ENCODE results near the gene ZSWIM5. TPM values are rescaled to one million over a fixed set of nuclear protein-coding genes. Genes with fewer than 3 reads are reported as not detected.
"Not testable (repeated sequence)": the region's sequence is repeated elsewhere in the genome, so short reads cannot be mapped to it uniquely, and the experiment has no call there.

ZSWIM5 gene
- polyA plus RNA-seq, 4 donors, result 3.8 to 8.1 (median 4.3) TPM

GRCh38 chr1:45191418-45191783 lies 15.0 kb downstream of the ZSWIM5 start:
- H3K4me3 ChIP-seq (ENCODE audit: low read depth in 1 of 3, low read length in 3 of 3), result no peak overlapping the region
- H3K9me3 ChIP-seq (ENCODE audit: control insufficient read depth in 2 of 2, insufficient read depth in 1 of 2, low read depth in 1 of 2, low read length in 1 of 2), result no peaks in the 10 kb centered on the region
- no peaks in the 10 kb centered on the region for H3K36me3 ChIP-seq (ENCODE audit: control insufficient read depth in 3 of 3, insufficient read depth in 2 of 3, low read depth in 1 of 3, low read length in 3 of 3)
- FAIRE-seq, result no peak
- no peaks in the 10 kb centered on the region for H3K27me3 ChIP-seq (ENCODE audit: control insufficient read depth in 3 of 3, insufficient read depth in 3 of 3, low read length in 3 of 3)
- WGBS, 3 donors, result 85 to 92% (median 86%) methylated on average over 4 of the region's 4 CpGs
- no peak overlapping the region for H3K27ac ChIP-seq (ENCODE audit: low read depth in 1 of 3, low read length in 2 of 3)
- H3K4me1 ChIP-seq (ENCODE audit: control insufficient read depth in 3 of 3, insufficient read depth in 2 of 3, low read depth in 1 of 3, low read length in 2 of 3), result no peaks in the 10 kb centered on the region
- DNase-seq, result no peak

DNA sequence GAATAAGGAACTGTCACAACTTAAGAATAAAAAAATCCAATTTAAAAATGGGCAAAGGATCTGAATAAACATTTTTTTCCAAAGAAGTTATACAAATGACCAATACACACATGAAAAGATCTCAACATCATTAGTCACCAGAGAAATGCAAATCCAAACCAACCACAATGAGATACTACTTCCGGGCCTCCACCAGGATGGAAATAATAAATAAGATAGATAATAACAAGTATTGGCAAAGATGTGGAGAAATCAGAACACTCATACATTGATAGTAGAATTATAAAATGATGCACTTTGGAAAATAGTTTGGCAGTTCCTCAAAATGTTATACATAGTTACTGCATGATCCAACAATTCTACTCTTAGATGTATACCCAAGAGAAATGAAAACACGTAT lies 18.7 kb downstream of the ZSWIM5 start:
- Histone ChIP-seq H3K27me3 (ENCODE audit: control insufficient read depth in 3 of 3, insufficient read depth in 3 of 3, low read length in 3 of 3) (no peaks in the 10 kb centered on the region), H3K27ac (ENCODE audit: low read depth in 1 of 3, low read length in 2 of 3) (no peak overlapping the region), H3K4me3 (ENCODE audit: low read depth in 1 of 3, low read length in 3 of 3) (no peak overlapping the region), H3K4me1 (ENCODE audit: control insufficient read depth in 3 of 3, insufficient read depth in 2 of 3, low read depth in 1 of 3, low read length in 2 of 3) (no peaks in the 10 kb centered on the region), H3K9me3 (ENCODE audit: control insufficient read depth in 2 of 2, insufficient read depth in 1 of 2, low read depth in 1 of 2, low read length in 1 of 2) (no peaks in the 10 kb centered on the region), H3K36me3 (ENCODE audit: control insufficient read depth in 3 of 3, insufficient read depth in 2 of 3, low read depth in 1 of 3, low read length in 3 of 3) (no peaks in the 10 kb centered on the region)
- DNase-seq, result no peak
- no peak for FAIRE-seq
- 83 to 95% (median 90%) methylated on average over 2 of the region's 2 CpGs for WGBS, 3 donors

DNA sequence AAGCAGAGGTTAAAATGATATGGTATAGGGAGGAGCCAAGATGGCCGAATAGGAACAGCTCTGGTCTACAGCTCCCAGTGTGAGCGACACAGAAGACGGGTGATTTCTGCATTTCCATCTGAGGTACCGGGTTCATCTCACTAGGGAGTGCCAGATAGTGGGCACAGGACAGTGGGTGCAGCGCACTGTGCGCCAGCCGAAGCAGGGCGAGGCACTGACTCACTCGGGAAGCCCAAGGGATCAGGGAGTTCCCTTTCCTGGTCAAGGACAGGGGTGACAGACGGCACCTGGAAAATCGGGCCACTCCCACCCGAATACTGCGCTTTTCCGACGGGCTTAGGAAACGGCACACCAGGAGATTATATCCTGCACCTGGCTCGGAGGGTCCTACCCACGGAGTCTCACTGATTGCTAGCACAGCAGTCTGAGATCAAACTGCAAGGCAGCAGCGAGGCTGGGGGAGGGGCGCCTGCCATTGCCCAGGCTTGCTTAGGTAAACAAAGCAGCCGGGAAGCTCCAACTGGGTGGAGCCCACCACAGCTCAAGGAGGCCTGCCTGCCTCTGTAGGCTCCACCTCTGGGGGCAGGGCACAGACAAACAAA lies 26.4 kb downstream of the ZSWIM5 start:
- H3K36me3 ChIP-seq (ENCODE audit: control insufficient read depth in 3 of 3, insufficient read depth in 2 of 3, low read depth in 1 of 3, low read length in 3 of 3); H3K4me3 ChIP-seq (ENCODE audit: low read depth in 1 of 3, low read length in 3 of 3); H3K27ac ChIP-seq (ENCODE audit: low read depth in 1 of 3, low read length in 2 of 3); FAIRE-seq; H3K9me3 ChIP-seq (ENCODE audit: control insufficient read depth in 2 of 2, insufficient read depth in 1 of 2, low read depth in 1 of 2, low read length in 1 of 2); H3K4me1 ChIP-seq (ENCODE audit: control insufficient read depth in 3 of 3, insufficient read depth in 2 of 3, low read depth in 1 of 3, low read length in 2 of 3); DNase-seq; H3K27me3 ChIP-seq (ENCODE audit: control insufficient read depth in 3 of 3, insufficient read depth in 3 of 3, low read length in 3 of 3): not testable (repeated sequence)
- WGBS, 3 donors, result 93 to 96% (median 95%) methylated on average over 17 to 20 of the region's 21 CpGs

GRCh38 chr1:45177452-45177851 lies 29.0 kb downstream of the ZSWIM5 start:
- Histone ChIP-seq H3K36me3 (ENCODE audit: control insufficient read depth in 3 of 3, insufficient read depth in 2 of 3, low read depth in 1 of 3, low read length in 3 of 3) (peaks cover 0 to 3% (median 0%) of the 10 kb centered on the region in 3 donors), H3K9me3 (ENCODE audit: control insufficient read depth in 2 of 2, insufficient read depth in 1 of 2, low read depth in 1 of 2, low read length in 1 of 2) (peaks cover 0 to 6% of the 10 kb centered on the region in 2 donors), H3K27ac (ENCODE audit: low read depth in 1 of 3, low read length in 2 of 3) (no peak overlapping the region), H3K4me1 (ENCODE audit: control insufficient read depth in 3 of 3, insufficient read depth in 2 of 3, low read depth in 1 of 3, low read length in 2 of 3) (peaks cover 0 to 3% (median 2%) of the 10 kb centered on the region in 3 donors), H3K27me3 (ENCODE audit: control insufficient read depth in 3 of 3, insufficient read depth in 3 of 3, low read length in 3 of 3) (no peaks in the 10 kb centered on the region), H3K4me3 (ENCODE audit: low read depth in 1 of 3, low read length in 3 of 3) (no peak overlapping the region)
- DNase-seq (peak in 1 of 2 donors; percentile 9), FAIRE-seq (no peak)
- WGBS, 3 donors, result 76 to 79% (median 78%) methylated on average over 1 of the region's 1 CpG

DNA sequence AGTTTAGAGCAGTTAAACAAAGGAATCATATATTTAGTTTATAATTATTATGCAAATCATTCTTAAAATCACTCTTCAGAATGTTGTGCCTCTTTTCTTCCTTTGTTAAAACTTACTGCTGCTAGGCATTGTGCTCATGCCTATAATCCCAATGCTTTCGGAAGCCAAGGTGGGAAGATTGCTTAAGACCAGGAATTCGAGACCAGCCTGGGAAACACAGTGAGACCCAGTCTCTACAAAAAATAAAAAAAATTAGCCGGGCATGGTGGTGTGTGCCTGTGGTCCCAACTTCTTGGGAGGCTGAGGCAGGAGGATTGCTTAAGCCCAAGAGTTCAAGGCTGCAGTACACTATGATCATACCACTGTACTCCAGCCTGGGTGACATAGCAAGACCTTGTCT lies 33.6 kb downstream of the ZSWIM5 start:
- Histone ChIP-seq H3K36me3 (ENCODE audit: control insufficient read depth in 3 of 3, insufficient read depth in 2 of 3, low read depth in 1 of 3, low read length in 3 of 3) (no peaks in the 10 kb centered on the region), H3K9me3 (ENCODE audit: control insufficient read depth in 2 of 2, insufficient read depth in 1 of 2, low read depth in 1 of 2, low read length in 1 of 2) (no peaks in the 10 kb centered on the region), H3K4me3 (ENCODE audit: low read depth in 1 of 3, low read length in 3 of 3) (no peak overlapping the region), H3K27ac (ENCODE audit: low read depth in 1 of 3, low read length in 2 of 3) (no peak overlapping the region), H3K4me1 (ENCODE audit: control insufficient read depth in 3 of 3, insufficient read depth in 2 of 3, low read depth in 1 of 3, low read length in 2 of 3) (peaks cover 0 to 3% (median 2%) of the 10 kb centered on the region in 3 donors), H3K27me3 (ENCODE audit: control insufficient read depth in 3 of 3, insufficient read depth in 3 of 3, low read length in 3 of 3) (no peaks in the 10 kb centered on the region)
- DNase-seq (no peak), FAIRE-seq (no peak)
- WGBS, 3 donors, result 75 to 86% (median 79%) methylated on average over 3 of the region's 3 CpGs

DNA sequence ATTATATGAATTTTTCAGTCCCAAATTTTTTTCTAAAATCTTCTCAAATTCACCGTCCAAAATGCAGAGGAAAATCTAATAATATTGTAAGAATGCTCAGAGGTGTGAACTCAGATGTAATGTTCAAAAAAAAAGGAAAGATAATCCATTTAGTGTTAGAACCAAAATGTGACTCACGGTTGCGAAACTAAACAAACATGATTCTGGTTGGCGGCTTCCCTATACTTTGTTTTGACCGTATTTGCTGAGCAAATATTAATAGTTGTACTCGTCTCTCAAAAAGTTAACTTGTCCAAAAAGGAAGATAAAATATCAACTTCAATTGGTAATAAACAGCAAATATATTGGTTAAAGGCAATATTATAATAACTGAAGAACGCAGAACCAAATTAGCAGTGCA lies 34.4 kb downstream of the ZSWIM5 start:
- Histone ChIP-seq H3K27ac (ENCODE audit: low read depth in 1 of 3, low read length in 2 of 3) (no peak overlapping the region), H3K27me3 (ENCODE audit: control insufficient read depth in 3 of 3, insufficient read depth in 3 of 3, low read length in 3 of 3) (no peaks in the 10 kb centered on the region), H3K36me3 (ENCODE audit: control insufficient read depth in 3 of 3, insufficient read depth in 2 of 3, low read depth in 1 of 3, low read length in 3 of 3) (no peaks in the 10 kb centered on the region), H3K9me3 (ENCODE audit: control insufficient read depth in 2 of 2, insufficient read depth in 1 of 2, low read depth in 1 of 2, low read length in 1 of 2) (no peaks in the 10 kb centered on the region), H3K4me3 (ENCODE audit: low read depth in 1 of 3, low read length in 3 of 3) (no peak overlapping the region), H3K4me1 (ENCODE audit: control insufficient read depth in 3 of 3, insufficient read depth in 2 of 3, low read depth in 1 of 3, low read length in 2 of 3) (peaks cover 0 to 3% (median 2%) of the 10 kb centered on the region in 3 donors)
- DNase-seq (peak; percentile 54 to 59), FAIRE-seq (peak; percentile 64)
- 16 to 55% (median 34%) methylated on average over 7 of the region's 7 CpGs for WGBS, 3 donors

DNA sequence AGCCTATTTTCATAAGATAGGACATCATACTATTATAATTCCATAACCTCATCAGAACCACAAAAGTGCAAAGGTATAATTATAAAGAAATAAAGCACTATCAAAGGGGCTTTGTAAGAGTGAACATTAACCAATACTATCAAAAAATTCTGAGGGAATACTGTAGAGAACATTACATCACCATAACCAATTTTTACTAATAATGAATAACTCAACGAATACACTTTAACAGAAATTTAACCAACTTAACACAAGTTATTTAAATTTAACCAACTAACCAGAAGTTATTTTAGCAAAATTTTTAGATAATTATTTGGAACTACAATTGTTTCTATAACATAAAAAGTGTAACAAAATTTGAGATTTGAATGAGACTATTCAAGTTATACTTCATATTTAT lies 34.8 kb downstream of the ZSWIM5 start:
- H3K27me3 ChIP-seq (ENCODE audit: control insufficient read depth in 3 of 3, insufficient read depth in 3 of 3, low read length in 3 of 3), result no peaks in the 10 kb centered on the region
- no peaks in the 10 kb centered on the region for H3K36me3 ChIP-seq (ENCODE audit: control insufficient read depth in 3 of 3, insufficient read depth in 2 of 3, low read depth in 1 of 3, low read length in 3 of 3)
- peak; percentile 83 for FAIRE-seq
- WGBS, 3 donors, result 28 to 61% (median 33%) methylated on average over 1 of the region's 1 CpG
- no peaks in the 10 kb centered on the region for H3K9me3 ChIP-seq (ENCODE audit: control insufficient read depth in 2 of 2, insufficient read depth in 1 of 2, low read depth in 1 of 2, low read length in 1 of 2)
- H3K4me3 ChIP-seq (ENCODE audit: low read depth in 1 of 3, low read length in 3 of 3), result no peak overlapping the region
- DNase-seq, result no peak
- H3K27ac ChIP-seq (ENCODE audit: low read depth in 1 of 3, low read length in 2 of 3), result no peak overlapping the region
- H3K4me1 ChIP-seq (ENCODE audit: control insufficient read depth in 3 of 3, insufficient read depth in 2 of 3, low read depth in 1 of 3, low read length in 2 of 3), result peaks cover 0 to 3% (median under 1%) of the 10 kb centered on the region in 3 donors

DNA sequence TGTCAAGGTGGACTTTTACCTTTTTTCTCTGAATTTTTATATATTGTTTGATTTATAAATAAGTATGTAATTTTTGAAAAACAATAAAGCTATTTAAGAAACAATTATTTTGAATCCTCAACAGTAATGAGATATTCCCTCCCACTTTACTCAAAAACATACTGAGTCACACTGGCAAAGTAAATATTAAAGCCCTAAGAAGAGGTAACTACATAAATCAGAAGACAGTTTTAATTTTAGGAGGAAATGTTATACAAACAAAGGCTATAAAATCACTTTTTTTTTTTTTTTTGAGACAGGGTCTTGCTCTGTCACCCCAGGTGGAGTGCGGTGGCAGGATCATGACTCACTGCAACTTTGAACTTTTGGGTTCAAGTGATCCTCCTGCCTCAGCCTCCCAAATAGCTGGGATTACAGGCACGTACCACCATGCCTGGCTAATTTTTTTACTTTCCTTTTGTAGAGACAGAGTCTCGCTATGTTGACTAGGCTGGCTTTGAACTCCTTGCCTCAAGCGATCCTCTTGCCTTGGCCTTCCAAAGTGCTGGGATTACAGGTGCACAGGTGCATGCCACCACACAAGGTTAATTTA lies 36.2 kb downstream of the ZSWIM5 start:
- Histone ChIP-seq H3K36me3 (ENCODE audit: control insufficient read depth in 3 of 3, insufficient read depth in 2 of 3, low read depth in 1 of 3, low read length in 3 of 3) (no peaks in the 10 kb centered on the region), H3K4me3 (ENCODE audit: low read depth in 1 of 3, low read length in 3 of 3) (no peak overlapping the region), H3K9me3 (ENCODE audit: control insufficient read depth in 2 of 2, insufficient read depth in 1 of 2, low read depth in 1 of 2, low read length in 1 of 2) (no peaks in the 10 kb centered on the region), H3K4me1 (ENCODE audit: control insufficient read depth in 3 of 3, insufficient read depth in 2 of 3, low read depth in 1 of 3, low read length in 2 of 3) (peaks cover 0 to 3% (median 0%) of the 10 kb centered on the region in 3 donors), H3K27me3 (ENCODE audit: control insufficient read depth in 3 of 3, insufficient read depth in 3 of 3, low read length in 3 of 3) (no peaks in the 10 kb centered on the region), H3K27ac (ENCODE audit: low read depth in 1 of 3, low read length in 2 of 3) (no peak overlapping the region)
- WGBS, 3 donors, result 90 to 93% (median 92%) methylated on average over 4 of the region's 4 CpGs
- DNase-seq, result no peak
- FAIRE-seq, result no peak

GRCh38 chr1:45167947-45168346 lies 38.5 kb downstream of the ZSWIM5 start:
- not testable (repeated sequence) for H3K9me3 ChIP-seq (ENCODE audit: control insufficient read depth in 2 of 2, insufficient read depth in 1 of 2, low read depth in 1 of 2, low read length in 1 of 2); H3K27ac ChIP-seq (ENCODE audit: low read depth in 1 of 3, low read length in 2 of 3); FAIRE-seq; H3K36me3 ChIP-seq (ENCODE audit: control insufficient read depth in 3 of 3, insufficient read depth in 2 of 3, low read depth in 1 of 3, low read length in 3 of 3); H3K4me3 ChIP-seq (ENCODE audit: low read depth in 1 of 3, low read length in 3 of 3); H3K4me1 ChIP-seq (ENCODE audit: control insufficient read depth in 3 of 3, insufficient read depth in 2 of 3, low read depth in 1 of 3, low read length in 2 of 3); DNase-seq; H3K27me3 ChIP-seq (ENCODE audit: control insufficient read depth in 3 of 3, insufficient read depth in 3 of 3, low read length in 3 of 3)
- 94 to 96% (median 95%) methylated on average over 6 of the region's 6 CpGs for WGBS, 3 donors
